ENCODE data around the gene CTRB1. TPM values are rescaled to one million over a fixed set of nuclear protein-coding genes. Genes with fewer than 3 reads are reported as not detected.

CTRB1 gene
- total and polyA plus RNA-seq, 2 of the 13 experiments (the other 11 are each of a cell fraction or from before 2014, with no cell fraction given): not detected

DNA sequence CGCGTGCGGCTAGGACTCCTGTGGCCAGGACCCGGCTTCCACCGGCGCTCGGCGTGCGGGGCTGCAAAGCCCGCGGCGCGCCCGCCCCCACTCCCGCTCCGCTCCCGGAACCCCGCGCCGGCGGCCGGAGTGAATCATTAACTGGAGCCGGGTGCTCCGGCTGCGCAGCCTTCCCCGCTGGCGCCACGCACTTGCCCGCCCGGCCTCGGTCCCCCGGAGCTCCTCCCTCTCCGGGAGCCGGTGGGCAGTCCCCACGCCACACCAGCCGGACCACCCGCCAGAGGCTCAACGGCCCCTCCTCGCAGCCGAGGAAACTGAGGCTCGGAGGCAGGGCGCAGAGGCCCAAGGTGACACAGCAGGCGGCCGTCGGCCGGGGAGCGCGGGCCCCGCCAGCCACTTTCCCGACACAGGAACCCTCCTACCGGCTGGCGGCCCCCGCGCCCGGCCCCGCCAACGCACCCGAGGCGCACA, 32.1 kb downstream of the CTRB1 start (continued):
- TF ChIP-seq THYN1 (CRISPR knock-in tag; IDR thresholded peaks at IDR 0.05; ENCODE audit: borderline replicate concordance, low read depth): no peak
- TF ChIP-seq PPARG (CRISPR knock-in tag; conservative IDR thresholded peaks at IDR 0.05): no peak; the same call in 1 of the 2 replicates
- no peak for TF ChIP-seq ZNF577 (CRISPR knock-in tag; IDR thresholded peaks at IDR 0.05; ENCODE audit: borderline replicate concordance, low read depth)
- no peak for TF ChIP-seq RXRA (CRISPR knock-in tag; IDR thresholded peaks at IDR 0.05)
- 0 out of 2 replicates have a peak, but pooled peaks have one; percentile 56 for TF ChIP-seq ARID2 (CRISPR knock-in tag; IDR thresholded peaks at IDR 0.05; ENCODE audit: borderline replicate concordance)
- TF ChIP-seq SNAPC2 (CRISPR knock-in tag; IDR thresholded peaks at IDR 0.05): 0 out of 2 replicates have a peak, but pooled peaks have one; percentile 53
- TF ChIP-seq ZNF879 (CRISPR knock-in tag; IDR thresholded peaks at IDR 0.05): 0 out of 2 replicates have a peak, but pooled peaks have one; percentile 13
- TF ChIP-seq EP300 (IDR thresholded peaks at IDR 0.05; ENCODE audit: low read depth in 2 of 2, low read length in 2 of 2): 0 out of 4 replicates have a peak, but pooled peaks of 1 of the 2 experiments have one; percentile 12
- no peak for TF ChIP-seq EP300 (CRISPR knock-in tag; IDR thresholded peaks at IDR 0.05; ENCODE audit: borderline replicate concordance)
- no peak for TF ChIP-seq ZFP36 (IDR thresholded peaks at IDR 0.05; ENCODE audit: borderline replicate concordance, low read depth, low read length, partially characterized antibody)
- peak; percentile 42 for TF ChIP-seq SKI (IDR thresholded peaks at IDR 0.05; ENCODE audit: partially characterized antibody)
- TF ChIP-seq, protein P1, sequence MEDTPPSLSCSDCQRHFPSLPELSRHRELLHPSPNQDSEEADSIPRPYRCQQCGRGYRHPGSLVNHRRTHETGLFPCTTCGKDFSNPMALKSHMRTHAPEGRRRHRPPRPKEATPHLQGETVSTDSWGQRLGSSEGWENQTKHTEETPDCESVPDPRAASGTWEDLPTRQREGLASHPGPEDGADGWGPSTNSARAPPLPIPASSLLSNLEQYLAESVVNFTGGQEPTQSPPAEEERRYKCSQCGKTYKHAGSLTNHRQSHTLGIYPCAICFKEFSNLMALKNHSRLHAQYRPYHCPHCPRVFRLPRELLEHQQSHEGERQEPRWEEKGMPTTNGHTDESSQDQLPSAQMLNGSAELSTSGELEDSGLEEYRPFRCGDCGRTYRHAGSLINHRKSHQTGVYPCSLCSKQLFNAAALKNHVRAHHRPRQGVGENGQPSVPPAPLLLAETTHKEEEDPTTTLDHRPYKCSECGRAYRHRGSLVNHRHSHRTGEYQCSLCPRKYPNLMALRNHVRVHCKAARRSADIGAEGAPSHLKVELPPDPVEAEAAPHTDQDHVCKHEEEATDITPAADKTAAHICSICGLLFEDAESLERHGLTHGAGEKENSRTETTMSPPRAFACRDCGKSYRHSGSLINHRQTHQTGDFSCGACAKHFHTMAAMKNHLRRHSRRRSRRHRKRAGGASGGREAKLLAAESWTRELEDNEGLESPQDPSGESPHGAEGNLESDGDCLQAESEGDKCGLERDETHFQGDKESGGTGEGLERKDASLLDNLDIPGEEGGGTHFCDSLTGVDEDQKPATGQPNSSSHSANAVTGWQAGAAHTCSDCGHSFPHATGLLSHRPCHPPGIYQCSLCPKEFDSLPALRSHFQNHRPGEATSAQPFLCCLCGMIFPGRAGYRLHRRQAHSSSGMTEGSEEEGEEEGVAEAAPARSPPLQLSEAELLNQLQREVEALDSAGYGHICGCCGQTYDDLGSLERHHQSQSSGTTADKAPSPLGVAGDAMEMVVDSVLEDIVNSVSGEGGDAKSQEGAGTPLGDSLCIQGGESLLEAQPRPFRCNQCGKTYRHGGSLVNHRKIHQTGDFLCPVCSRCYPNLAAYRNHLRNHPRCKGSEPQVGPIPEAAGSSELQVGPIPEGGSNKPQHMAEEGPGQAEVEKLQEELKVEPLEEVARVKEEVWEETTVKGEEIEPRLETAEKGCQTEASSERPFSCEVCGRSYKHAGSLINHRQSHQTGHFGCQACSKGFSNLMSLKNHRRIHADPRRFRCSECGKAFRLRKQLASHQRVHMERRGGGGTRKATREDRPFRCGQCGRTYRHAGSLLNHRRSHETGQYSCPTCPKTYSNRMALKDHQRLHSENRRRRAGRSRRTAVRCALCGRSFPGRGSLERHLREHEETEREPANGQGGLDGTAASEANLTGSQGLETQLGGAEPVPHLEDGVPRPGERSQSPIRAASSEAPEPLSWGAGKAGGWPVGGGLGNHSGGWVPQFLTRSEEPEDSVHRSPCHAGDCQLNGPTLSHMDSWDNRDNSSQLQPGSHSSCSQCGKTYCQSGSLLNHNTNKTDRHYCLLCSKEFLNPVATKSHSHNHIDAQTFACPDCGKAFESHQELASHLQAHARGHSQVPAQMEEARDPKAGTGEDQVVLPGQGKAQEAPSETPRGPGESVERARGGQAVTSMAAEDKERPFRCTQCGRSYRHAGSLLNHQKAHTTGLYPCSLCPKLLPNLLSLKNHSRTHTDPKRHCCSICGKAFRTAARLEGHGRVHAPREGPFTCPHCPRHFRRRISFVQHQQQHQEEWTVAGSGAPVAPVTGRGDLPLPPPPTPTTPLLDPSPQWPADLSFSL (CRISPR knock-in tag; IDR thresholded peaks at IDR 0.05): no peak
- TF ChIP-seq SMAD9 (CRISPR knock-in tag; IDR thresholded peaks at IDR 0.05): no peak
- peak; percentile 77; the same call in 1 of the 3 replicates for TF ChIP-seq MXI1 (IDR thresholded peaks at IDR 0.05; ENCODE audit: borderline replicate concordance, low read depth, low read length)
- no peak for TF ChIP-seq MBNL3 (CRISPR knock-in tag; conservative IDR thresholded peaks at IDR 0.05)
- TF ChIP-seq, protein P2, sequence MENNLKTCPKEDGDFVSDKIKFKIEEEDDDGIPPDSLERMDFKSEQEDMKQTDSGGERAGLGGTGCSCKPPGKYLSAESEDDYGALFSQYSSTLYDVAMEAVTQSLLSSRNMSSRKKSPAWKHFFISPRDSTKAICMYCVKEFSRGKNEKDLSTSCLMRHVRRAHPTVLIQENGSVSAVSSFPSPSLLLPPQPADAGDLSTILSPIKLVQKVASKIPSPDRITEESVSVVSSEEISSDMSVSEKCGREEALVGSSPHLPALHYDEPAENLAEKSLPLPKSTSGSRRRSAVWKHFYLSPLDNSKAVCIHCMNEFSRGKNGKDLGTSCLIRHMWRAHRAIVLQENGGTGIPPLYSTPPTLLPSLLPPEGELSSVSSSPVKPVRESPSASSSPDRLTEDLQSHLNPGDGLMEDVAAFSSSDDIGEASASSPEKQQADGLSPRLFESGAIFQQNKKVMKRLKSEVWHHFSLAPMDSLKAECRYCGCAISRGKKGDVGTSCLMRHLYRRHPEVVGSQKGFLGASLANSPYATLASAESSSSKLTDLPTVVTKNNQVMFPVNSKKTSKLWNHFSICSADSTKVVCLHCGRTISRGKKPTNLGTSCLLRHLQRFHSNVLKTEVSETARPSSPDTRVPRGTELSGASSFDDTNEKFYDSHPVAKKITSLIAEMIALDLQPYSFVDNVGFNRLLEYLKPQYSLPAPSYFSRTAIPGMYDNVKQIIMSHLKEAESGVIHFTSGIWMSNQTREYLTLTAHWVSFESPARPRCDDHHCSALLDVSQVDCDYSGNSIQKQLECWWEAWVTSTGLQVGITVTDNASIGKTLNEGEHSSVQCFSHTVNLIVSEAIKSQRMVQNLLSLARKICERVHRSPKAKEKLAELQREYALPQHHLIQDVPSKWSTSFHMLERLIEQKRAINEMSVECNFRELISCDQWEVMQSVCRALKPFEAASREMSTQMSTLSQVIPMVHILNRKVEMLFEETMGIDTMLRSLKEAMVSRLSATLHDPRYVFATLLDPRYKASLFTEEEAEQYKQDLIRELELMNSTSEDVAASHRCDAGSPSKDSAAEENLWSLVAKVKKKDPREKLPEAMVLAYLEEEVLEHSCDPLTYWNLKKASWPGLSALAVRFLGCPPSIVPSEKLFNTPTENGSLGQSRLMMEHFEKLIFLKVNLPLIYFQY (CRISPR knock-in tag; IDR thresholded peaks at IDR 0.05; ENCODE audit: borderline replicate concordance): no peak; the same call in 1 of the 2 replicates
- 0 out of 2 replicates have a peak, but pooled peaks have one; percentile 39 for TF ChIP-seq WIZ (CRISPR knock-in tag; IDR thresholded peaks at IDR 0.05)
